Skeletal muscle satellite cell (primary cell): ENCODE measurements around the gene DNAJB12.

ENCODE experiments used
- H3K27me3 ChIP-seq: 2 replicates; pipeline ENCODE4 v1.7.0; 2013; ENCODE audit warnings: low read length; ENCODE audit not compliant: control insufficient read depth, insufficient read depth
- H3K36me3 ChIP-seq: 2 replicates; pipeline ENCODE4 v1.7.0; 2013; ENCODE audit warnings: mild to moderate bottlenecking, control low read depth, low read length; ENCODE audit not compliant: insufficient read depth
- H3K4me1 ChIP-seq: 2 replicates; pipeline ENCODE4 v1.7.0; 2013; ENCODE audit warnings: low read length; ENCODE audit not compliant: control insufficient read depth, insufficient read depth
- H3K4me2 ChIP-seq: 2 replicates; pipeline ENCODE4 v1.7.0; 2013; ENCODE audit warnings: mild to moderate bottlenecking, low read length
- H3K4me3 ChIP-seq: 2 replicates; pipeline ENCODE4 v1.7.0; 2013; ENCODE audit warnings: low read length
- H3K9ac ChIP-seq: 2 replicates; pipeline ENCODE4 v1.7.0; 2013; ENCODE audit warnings: mild to moderate bottlenecking, low read depth, low read length, moderate library complexity
- H3K9me3 ChIP-seq: replicated peaks from 2 replicates; pipeline ENCODE4 v1.7.0; 2013; ENCODE audit warnings: mild to moderate bottlenecking, control low read depth, low read length

Gene DNAJB12

GRCh38 chr10:72379062-72379461, 24.3 kb upstream of the DNAJB12 start:
- H3K9me3 ChIP-seq, result no peaks in the 10 kb centered on the region
- H3K9ac ChIP-seq, result no peak overlapping the region
- no peaks in the 10 kb centered on the region for H3K27me3 ChIP-seq
- H3K36me3 ChIP-seq, result no peaks in the 10 kb centered on the region
- peaks cover 5% of the 10 kb centered on the region for H3K4me1 ChIP-seq
- no peak overlapping the region for H3K4me3 ChIP-seq
- H3K4me2 ChIP-seq, result no peak overlapping the region

- no peak overlapping the region for H3K4me3 ChIP-seq
- no peak overlapping the region for H3K9ac ChIP-seq
- H3K36me3 ChIP-seq, result no peaks in the 10 kb centered on the region
- peaks cover 5% of the 10 kb centered on the region for H3K4me1 ChIP-seq
- H3K9me3 ChIP-seq, result no peaks in the 10 kb centered on the region
- H3K27me3 ChIP-seq, result no peaks in the 10 kb centered on the region
- no peak overlapping the region for H3K4me2 ChIP-seq
Measured at GRCh38 chr10:72375585-72375984, 20.9 kb upstream of the DNAJB12 start.

- Histone ChIP-seq H3K27me3 (no peaks in the 10 kb centered on the region), H3K9me3 (no peaks in the 10 kb centered on the region), H3K36me3 (no peaks in the 10 kb centered on the region), H3K4me2 (no peak overlapping the region), H3K9ac (no peak overlapping the region), H3K4me1 (peaks cover 5% of the 10 kb centered on the region), H3K4me3 (no peak overlapping the region)
Measured at GRCh38 chr10:72375173-72375572, 20.5 kb upstream of the DNAJB12 start.

GRCh38 chr10:72370201-72370722, 15.5 kb upstream of the DNAJB12 start:
- Histone ChIP-seq H3K9ac (no peak overlapping the region), H3K9me3 (no peaks in the 10 kb centered on the region), H3K4me3 (no peak overlapping the region), H3K36me3 (peaks cover 13% of the 10 kb centered on the region), H3K4me2 (no peak overlapping the region), H3K4me1 (peaks cover 8% of the 10 kb centered on the region), H3K27me3 (no peaks in the 10 kb centered on the region)

- Histone ChIP-seq H3K9ac (no peak overlapping the region), H3K4me3 (no peak overlapping the region), H3K36me3 (peaks cover 13% of the 10 kb centered on the region), H3K9me3 (no peaks in the 10 kb centered on the region), H3K4me2 (no peak overlapping the region), H3K4me1 (peaks cover 26% of the 10 kb centered on the region), H3K27me3 (no peaks in the 10 kb centered on the region)
Measured at GRCh38 chr10:72367301-72367960, 12.7 kb upstream of the DNAJB12 start.

- Histone ChIP-seq H3K4me2 (no peak overlapping the region), H3K27me3 (no peaks in the 10 kb centered on the region), H3K9me3 (no peaks in the 10 kb centered on the region), H3K36me3 (peaks cover 13% of the 10 kb centered on the region), H3K4me1 (peaks cover 26% of the 10 kb centered on the region), H3K4me3 (no peak overlapping the region), H3K9ac (no peak overlapping the region)
Measured at GRCh38 chr10:72365106-72365895, 10.6 kb upstream of the DNAJB12 start.

GRCh38 chr10:72364239-72364777, 9.6 kb upstream of the DNAJB12 start:
- Histone ChIP-seq H3K27me3 (no peaks in the 10 kb centered on the region), H3K4me3 (peak overlapping the region; percentile 31), H3K36me3 (peaks cover 13% of the 10 kb centered on the region), H3K4me2 (peak overlapping the region; percentile 67), H3K4me1 (peaks cover 26% of the 10 kb centered on the region), H3K9me3 (no peaks in the 10 kb centered on the region), H3K9ac (peak overlapping the region; percentile 58)

GRCh38 chr10:72356987-72357386, 2.3 kb upstream of the DNAJB12 start:
- H3K4me3 ChIP-seq, result no peak overlapping the region
- no peaks in the 10 kb centered on the region for H3K36me3 ChIP-seq
- no peaks in the 10 kb centered on the region for H3K27me3 ChIP-seq
- no peak overlapping the region for H3K9ac ChIP-seq
- no peak overlapping the region for H3K4me2 ChIP-seq
- H3K9me3 ChIP-seq, result no peaks in the 10 kb centered on the region
- H3K4me1 ChIP-seq, result peaks cover 13% of the 10 kb centered on the region

- H3K4me2 ChIP-seq, result no peak overlapping the region
- H3K9ac ChIP-seq, result no peak overlapping the region
- H3K9me3 ChIP-seq, result no peaks in the 10 kb centered on the region
- peaks cover 6% of the 10 kb centered on the region for H3K36me3 ChIP-seq
- H3K4me3 ChIP-seq, result no peak overlapping the region
- H3K27me3 ChIP-seq, result no peaks in the 10 kb centered on the region
- H3K4me1 ChIP-seq, result peaks cover 13% of the 10 kb centered on the region
Measured at GRCh38 chr10:72356115-72356514, 1.4 kb upstream of the DNAJB12 start.

- peaks cover 7% of the 10 kb centered on the region for H3K36me3 ChIP-seq
- H3K4me2 ChIP-seq, result peak overlapping the region; percentile 83
- peak overlapping the region; percentile 98 for H3K4me3 ChIP-seq
- H3K9me3 ChIP-seq, result no peaks in the 10 kb centered on the region
- no peaks in the 10 kb centered on the region for H3K27me3 ChIP-seq
- H3K4me1 ChIP-seq, result peaks cover 13% of the 10 kb centered on the region
- peak overlapping the region; percentile 99 for H3K9ac ChIP-seq
Measured at GRCh38 chr10:72355214-72355555, 466 bp upstream of the DNAJB12 start.

- Histone ChIP-seq H3K27me3 (no peaks in the 10 kb centered on the region), H3K9me3 (no peaks in the 10 kb centered on the region), H3K4me3 (peak overlapping the region; percentile 98), H3K9ac (peak overlapping the region; percentile 99), H3K4me1 (peaks cover 13% of the 10 kb centered on the region), H3K36me3 (peaks cover 16% of the 10 kb centered on the region), H3K4me2 (peak overlapping the region; percentile 83)
Measured at GRCh38 chr10:72353965-72354355, 759 bp downstream of the DNAJB12 start.
